ENCODE measurements around the gene RPS6KA2. TPM values are rescaled to one million over a fixed set of nuclear protein-coding genes. Genes with fewer than 3 reads are reported as not detected.

The RPS6KA2 gene
- total RNA-seq, 2 donors from 2014 or later: 59.5 to 75.4 TPM

- ATAC-seq (ENCODE audit: insufficient number of reproducible peaks, low FRiP score, low read depth) (no peak), DNase-seq (ENCODE audit: low spot score) (no peak)
- Histone ChIP-seq H3K4me3 (no peak overlapping the region), H3K27ac (no peak overlapping the region), H3K4me1 (ENCODE audit: control insufficient read depth in 1 of 2, low read depth in 2 of 2) (no peaks in the 10 kb centered on the region), H3K36me3 (no peaks in the 10 kb centered on the region), H3K27me3 (replicated peaks; ENCODE audit: insufficient read depth) (no peaks in the 10 kb centered on the region), H3K9me3 (no peaks in the 10 kb centered on the region)
- no peak for TF ChIP-seq CTCF (IDR thresholded peaks at IDR 0.05)
Observed at GRCh38 chr6:166664135-166664534, 37.1 kb upstream of the RPS6KA2 start.

- ATAC-seq (ENCODE audit: insufficient number of reproducible peaks, low FRiP score, low read depth) (no peak), DNase-seq (ENCODE audit: low spot score) (no peak)
- H3K4me1 ChIP-seq (ENCODE audit: control insufficient read depth in 1 of 2, low read depth in 2 of 2): no peaks in the 10 kb centered on the region
Observed at GRCh38 chr6:166663568-166663967, 36.5 kb upstream of the RPS6KA2 start.

GRCh38 chr6:166662690-166663089, 35.6 kb upstream of the RPS6KA2 start:
- Histone ChIP-seq H3K27ac (no peak overlapping the region), H3K4me3 (no peak overlapping the region), H3K9me3 (no peaks in the 10 kb centered on the region), H3K27me3 (replicated peaks; ENCODE audit: insufficient read depth) (no peaks in the 10 kb centered on the region), H3K36me3 (no peaks in the 10 kb centered on the region), H3K4me1 (ENCODE audit: control insufficient read depth in 1 of 2, low read depth in 2 of 2) (no peaks in the 10 kb centered on the region)
- no peak for ATAC-seq (ENCODE audit: insufficient number of reproducible peaks, low FRiP score, low read depth)
- DNase-seq (ENCODE audit: low spot score): no peak
- TF ChIP-seq CTCF (IDR thresholded peaks at IDR 0.05): no peak

More at GRCh38 chr6:166663568-166663967, 36.5 kb upstream of the RPS6KA2 start:
- no peaks in the 10 kb centered on the region for H3K36me3 ChIP-seq
- H3K27ac ChIP-seq: no peak overlapping the region
- H3K4me3 ChIP-seq: no peak overlapping the region
- TF ChIP-seq CTCF (IDR thresholded peaks at IDR 0.05): no peak
- H3K27me3 ChIP-seq (replicated peaks; ENCODE audit: insufficient read depth): no peaks in the 10 kb centered on the region
- no peaks in the 10 kb centered on the region for H3K9me3 ChIP-seq

GRCh38 chr6:166661327-166662085, 34.5 kb upstream of the RPS6KA2 start:
- Histone ChIP-seq H3K27ac (no peak overlapping the region), H3K4me3 (no peak overlapping the region), H3K9me3 (no peaks in the 10 kb centered on the region), H3K36me3 (no peaks in the 10 kb centered on the region), H3K4me1 (ENCODE audit: control insufficient read depth in 1 of 2, low read depth in 2 of 2) (no peaks in the 10 kb centered on the region), H3K27me3 (replicated peaks; ENCODE audit: insufficient read depth) (no peaks in the 10 kb centered on the region)
- no peak for TF ChIP-seq CTCF (IDR thresholded peaks at IDR 0.05)
- DNase-seq (ENCODE audit: low spot score) (no peak), ATAC-seq (ENCODE audit: insufficient number of reproducible peaks, low FRiP score, low read depth) (no peak)

GRCh38 chr6:166660157-166660688, 33.2 kb upstream of the RPS6KA2 start:
- ATAC-seq (ENCODE audit: insufficient number of reproducible peaks, low FRiP score, low read depth) (no peak), DNase-seq (ENCODE audit: low spot score) (no peak)
- H3K9me3 ChIP-seq: no peaks in the 10 kb centered on the region
- no peak overlapping the region for H3K4me3 ChIP-seq
- no peaks in the 10 kb centered on the region for H3K36me3 ChIP-seq
- H3K27me3 ChIP-seq (replicated peaks; ENCODE audit: insufficient read depth): no peaks in the 10 kb centered on the region
- no peak for TF ChIP-seq CTCF (IDR thresholded peaks at IDR 0.05)
- H3K27ac ChIP-seq: no peak overlapping the region
- H3K4me1 ChIP-seq (ENCODE audit: control insufficient read depth in 1 of 2, low read depth in 2 of 2): no peaks in the 10 kb centered on the region
